Raji (cell line): ENCODE results near the gene BIN1.

ENCODE experiments used
- POLR2A ChIP-seq: IDR thresholded peaks from 2 replicates; pipeline ENCODE4 v1.6.1; 2011; ENCODE audit warnings: low read depth, low read length, control low read depth; ENCODE audit not compliant: insufficient read depth

BIN1 gene

GRCh38 chr2:127106991-127107621, at the start of gene BIN1:
Gene BIN1, minus strand, starts transcription at chr2:127107154. Its CDS starts 211 bp downstream, at chr2:127106943.
- TF ChIP-seq POLR2A = no peak

GRCh38 chr2:127155947-127156346, 49.0 kb upstream of the BIN1 start:
- no peak for TF ChIP-seq POLR2A

DNA sequence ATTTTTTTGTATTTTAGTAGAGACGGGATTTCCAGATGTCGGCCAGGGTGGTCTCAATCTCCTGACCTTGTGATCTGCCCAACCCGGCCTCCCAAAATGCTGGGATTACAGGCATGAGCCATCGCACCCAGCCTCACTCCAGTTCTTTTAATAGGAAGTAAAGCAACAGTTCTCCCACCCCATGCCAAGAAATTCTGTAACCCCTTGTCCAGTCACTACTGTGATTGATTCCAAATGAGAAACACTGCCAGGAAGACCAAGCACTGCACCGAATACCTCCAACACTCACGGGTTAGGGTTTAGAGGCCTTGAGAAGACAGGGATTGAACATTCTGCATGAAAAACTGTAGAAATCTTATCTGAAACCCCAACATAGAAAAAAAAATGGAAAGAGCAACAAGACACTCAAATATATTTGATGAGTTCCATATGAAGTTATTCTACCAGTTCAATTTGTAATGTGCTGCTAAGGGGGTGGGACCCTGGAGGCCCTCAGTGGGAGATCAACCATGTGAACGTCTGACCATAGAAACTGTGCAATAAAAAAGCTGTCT, 48.2 kb upstream of the BIN1 start:
- TF ChIP-seq POLR2A = no peak

- TF ChIP-seq POLR2A = no peak
Observed at GRCh38 chr2:127154396-127154795, 47.4 kb upstream of the BIN1 start.

GRCh38 chr2:127153691-127154158, 46.8 kb upstream of the BIN1 start:
- no peak for TF ChIP-seq POLR2A

- TF ChIP-seq POLR2A = no peak
Observed at GRCh38 chr2:127150996-127151395, 44.0 kb upstream of the BIN1 start.

- TF ChIP-seq POLR2A = no peak
Observed at GRCh38 chr2:127149384-127149783, 42.4 kb upstream of the BIN1 start.

GRCh38 chr2:127146820-127147502, 40.0 kb upstream of the BIN1 start:
- no peak for TF ChIP-seq POLR2A

DNA sequence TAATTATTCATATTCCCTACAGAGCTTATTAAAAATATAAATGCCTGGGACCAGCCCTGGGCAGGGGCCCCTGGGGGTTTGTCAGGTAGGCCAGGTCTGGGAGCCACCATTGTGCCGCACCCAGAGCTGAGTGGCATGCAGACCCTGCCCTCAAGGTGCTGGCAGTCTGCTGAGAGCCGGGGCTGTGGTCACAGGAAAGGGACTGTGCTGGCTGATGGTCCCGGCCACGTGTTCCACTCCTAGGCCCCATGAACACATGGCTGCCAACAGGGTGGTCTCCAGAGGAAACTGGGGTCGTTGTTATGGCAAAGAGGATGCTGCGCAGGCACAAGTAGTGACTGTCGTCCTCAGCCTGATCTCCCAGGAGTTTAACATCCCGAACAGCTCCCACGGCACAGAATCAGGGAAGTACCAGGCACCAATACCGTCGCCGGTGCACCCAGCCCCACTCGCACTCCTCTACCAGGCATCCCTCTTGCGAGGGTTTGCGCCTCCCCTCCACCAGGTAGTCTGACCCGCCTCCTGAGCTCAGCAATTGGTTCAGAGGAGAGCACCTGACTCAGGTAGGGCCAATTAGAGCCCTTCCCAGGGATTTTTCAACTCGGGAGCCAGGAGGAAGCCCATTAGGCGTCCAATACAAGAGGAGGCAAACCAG, 39.2 kb upstream of the BIN1 start:
- TF ChIP-seq POLR2A = no peak

DNA sequence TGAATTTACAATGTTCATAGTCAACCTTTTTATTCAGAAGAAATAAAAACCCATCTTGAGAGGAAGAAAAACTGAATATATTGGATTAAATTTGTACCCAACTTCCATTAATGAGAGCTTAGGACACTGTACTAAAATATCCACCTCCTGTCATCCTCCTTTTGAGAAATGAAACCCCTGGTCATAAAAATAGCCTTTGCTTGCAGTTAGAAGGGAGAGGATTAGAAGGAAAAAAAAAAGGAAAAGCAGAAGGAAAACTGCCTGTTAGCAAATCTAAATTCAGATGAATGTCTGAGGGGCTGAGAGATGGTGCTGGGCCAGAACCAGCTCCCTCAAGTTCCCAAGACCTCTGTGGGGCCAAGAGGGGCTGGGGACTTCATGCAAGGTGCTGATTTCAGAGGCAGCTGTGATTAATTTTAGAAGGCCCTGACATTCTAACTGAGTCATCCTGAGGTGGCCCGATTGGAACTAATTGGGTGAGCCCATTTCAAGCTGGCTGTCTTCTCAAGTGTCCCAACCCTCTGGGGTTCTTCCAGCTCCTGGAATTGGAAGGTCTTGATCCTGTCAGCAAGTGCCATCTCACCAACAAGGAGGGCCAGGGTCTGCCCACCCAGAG, 38.4 kb upstream of the BIN1 start:
- no peak for TF ChIP-seq POLR2A

DNA sequence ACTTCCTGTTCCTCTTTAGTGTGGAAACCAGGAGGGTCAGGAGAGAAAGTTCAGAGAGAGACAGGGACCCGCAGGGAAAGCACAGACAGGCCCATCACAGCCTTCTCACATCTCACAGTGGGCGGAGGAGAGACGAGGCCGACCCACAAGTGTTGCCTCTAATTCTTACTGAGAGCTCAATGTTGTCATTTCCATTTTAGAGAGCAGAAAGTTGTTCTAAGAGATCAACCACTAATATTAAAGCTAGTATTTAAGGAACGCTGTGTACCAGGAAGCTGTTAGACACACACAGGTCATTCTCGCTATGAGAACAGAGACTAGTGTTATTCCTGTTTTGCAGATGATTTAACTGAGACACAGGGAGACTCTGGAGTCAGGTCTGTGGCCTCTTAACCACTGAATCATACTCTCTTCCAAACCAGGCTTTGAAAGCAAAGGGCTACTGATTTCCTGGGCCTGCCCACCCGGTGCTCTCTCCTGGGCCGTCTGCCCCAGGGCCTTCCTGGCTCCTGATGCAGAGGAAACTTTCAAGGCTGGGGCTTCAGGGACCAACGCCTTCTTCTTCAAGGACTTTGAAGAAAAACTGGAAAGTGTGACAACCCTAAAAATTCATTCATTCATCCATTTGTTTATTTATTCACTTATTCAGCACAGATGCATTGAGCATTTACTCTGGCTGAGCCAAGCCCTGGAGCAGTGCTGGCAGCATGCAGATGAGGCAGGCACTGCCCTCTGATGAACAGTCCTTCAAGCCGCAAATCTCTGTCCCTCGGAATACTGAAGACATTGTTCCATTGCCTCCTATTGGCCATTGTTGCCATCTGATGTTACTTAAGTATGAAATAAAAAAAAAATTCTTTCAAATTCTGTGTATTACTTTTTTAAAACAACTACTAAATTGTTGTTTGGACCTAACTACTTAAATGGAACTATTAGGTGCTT, 37.2 kb upstream of the BIN1 start:
- TF ChIP-seq POLR2A = no peak

GRCh38 chr2:127142663-127143630, 36.0 kb upstream of the BIN1 start:
- no peak for TF ChIP-seq POLR2A

DNA sequence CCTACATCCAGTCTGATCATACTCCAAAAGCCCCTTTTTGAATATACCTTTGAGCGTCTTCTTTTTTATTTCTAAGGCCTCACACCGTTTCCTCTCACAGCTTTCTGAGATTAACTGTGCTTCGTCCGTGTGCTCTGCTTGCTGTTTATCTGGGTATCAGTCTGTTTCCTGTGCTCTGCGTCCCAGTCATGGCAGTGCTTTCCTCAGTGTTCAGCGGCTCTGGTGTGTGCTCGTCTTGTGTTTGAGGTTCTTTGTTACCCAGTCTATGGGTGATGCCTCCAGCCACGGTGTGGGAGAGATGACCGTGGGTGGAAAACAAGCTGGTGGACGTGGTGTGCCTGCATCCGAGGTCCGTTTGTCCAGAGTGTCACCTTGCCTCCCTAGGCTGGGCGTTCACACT, 33.6 kb upstream of the BIN1 start:
- no peak for TF ChIP-seq POLR2A

GRCh38 chr2:127139766-127140165, 32.8 kb upstream of the BIN1 start:
- no peak for TF ChIP-seq POLR2A

- TF ChIP-seq POLR2A = no peak
Observed at GRCh38 chr2:127138281-127138680, 31.3 kb upstream of the BIN1 start.
